ENCODE data around the gene FBXL16. TPM values are rescaled to one million over a fixed set of nuclear protein-coding genes. Genes with fewer than 3 reads are reported as not detected.

Gene FBXL16
- total RNA-seq, 2 donors from 2014 or later: 1.2 to 3.1 TPM

Other genes starting within 250 kb of the FBXL16 start
- 100 to 1,000 TPM in 1 of 2 donors, 10 to 100 TPM in 1; 98.8 to 102 TPM for gene CAPN15, start 178.1 kb downstream of the FBXL16 start, total RNA-seq
- gene PRR35, start 145.4 kb downstream of the FBXL16 start, total RNA-seq: not detected
- gene NHLRC4, start 138.8 kb downstream of the FBXL16 start, total RNA-seq: under 1 TPM in 1 of 2 donors, not detected in 1; 0.36 TPM
- gene PIGQ, start 135.8 kb downstream of the FBXL16 start, total RNA-seq: 10 to 100 TPM; 37.6 to 39.5 TPM
- gene RAB40C, start 115.7 kb downstream of the FBXL16 start, total RNA-seq: 10 to 100 TPM; 38.2 to 43.4 TPM
- gene WFIKKN1, start 74.8 kb downstream of the FBXL16 start, total RNA-seq: 1 to 10 TPM in 1 of 2 donors, under 1 TPM in 1; 0.64 to 3.6 TPM
- 10 to 100 TPM; 42.0 to 52.0 TPM for gene METTL26, start 69.5 kb downstream of the FBXL16 start, total RNA-seq
- gene MCRIP2, start 64.0 kb downstream of the FBXL16 start, total RNA-seq: 100 to 1,000 TPM in 1 of 2 donors, 10 to 100 TPM in 1; 98.5 to 161 TPM
- gene WDR90, start 56.4 kb downstream of the FBXL16 start, total RNA-seq: 10 to 100 TPM; 28.3 to 57.6 TPM
- gene RHOT2, start 37.7 kb downstream of the FBXL16 start, total RNA-seq: 100 to 1,000 TPM; 118 to 158 TPM
- gene RHBDL1, start 30.1 kb downstream of the FBXL16 start, total RNA-seq: 1 to 10 TPM; 4.4 to 5.3 TPM
- gene STUB1, start 25.4 kb downstream of the FBXL16 start, total RNA-seq: 100 to 1,000 TPM in 1 of 2 donors, 10 to 100 TPM in 1; 86.6 to 105 TPM
- 10 to 100 TPM; 41.6 to 49.2 TPM for gene JMJD8, start 21.5 kb downstream of the FBXL16 start, total RNA-seq
- gene WDR24, start 15.4 kb downstream of the FBXL16 start, total RNA-seq: 10 to 100 TPM in 1 of 2 donors, 1 to 10 TPM in 1; 9.5 to 10.6 TPM
- 10 to 100 TPM; 21.7 to 37.8 TPM for gene METRN, start 9.3 kb upstream of the FBXL16 start, total RNA-seq
- gene ANTKMT, start 15.3 kb upstream of the FBXL16 start, total RNA-seq: 10 to 100 TPM; 47.2 to 48.6 TPM
- gene CCDC78, start 20.6 kb upstream of the FBXL16 start, total RNA-seq: under 1 TPM; 0.75 to 0.95 TPM
- gene HAGHL, start 21.3 kb upstream of the FBXL16 start, total RNA-seq: 1 to 10 TPM; 2.0 to 3.3 TPM
- 10 to 100 TPM; 36.0 to 50.2 TPM for gene CIAO3, start 35.2 kb upstream of the FBXL16 start, total RNA-seq
- gene MSLN, start 54.9 kb upstream of the FBXL16 start, total RNA-seq: 1 to 10 TPM; 6.4 to 7.0 TPM
- 10 to 100 TPM; 21.3 to 24.1 TPM for gene RPUSD1, start 82.6 kb upstream of the FBXL16 start, total RNA-seq
- gene CHTF18, start 82.8 kb upstream of the FBXL16 start, total RNA-seq: 10 to 100 TPM in 1 of 2 donors, 1 to 10 TPM in 1; 9.5 to 20.3 TPM
- gene GNG13, start 94.9 kb upstream of the FBXL16 start, total RNA-seq: under 1 TPM; 0.40 to 0.53 TPM